ENCODE measurements around the gene ZMYM5. TPM values are rescaled to one million over a fixed set of nuclear protein-coding genes. Genes with fewer than 3 reads are reported as not detected.

ZMYM5 gene
- total and polyA plus RNA-seq, 2 of the 13 experiments (the other 11 are each of a cell fraction or from before 2014, with no cell fraction given) = 7.8 to 9.4 TPM

GRCh38 chr13:19818223-19818842, 45.1 kb downstream of the ZMYM5 start (continued):
- TF ChIP-seq ZBTB10 (CRISPR knock-in tag; IDR thresholded peaks at IDR 0.05; ENCODE audit: borderline replicate concordance) (no peak), XRCC5 (optimal IDR thresholded peaks at IDR 0.05; ENCODE audit: low read length) (peak; percentile 39), ZBTB38 (CRISPR knock-in tag; IDR thresholded peaks at IDR 0.05) (peak; percentile 92; the same call in 1 of the 2 replicates), ZBTB33 (CRISPR knock-in tag; IDR thresholded peaks at IDR 0.05) (peak; percentile 98), SETDB1 (CRISPR knock-in tag; IDR thresholded peaks at IDR 0.05; ENCODE audit: borderline replicate concordance) (no peak), GTF3A (CRISPR knock-in tag; conservative IDR thresholded peaks at IDR 0.05) (no peak), YEATS2 (CRISPR knock-in tag; IDR thresholded peaks at IDR 0.05; ENCODE audit: borderline replicate concordance) (no peak), SP140L (CRISPR knock-in tag; IDR thresholded peaks at IDR 0.05; ENCODE audit: borderline replicate concordance) (no peak), ZBTB4 (CRISPR knock-in tag; IDR thresholded peaks at IDR 0.05; ENCODE audit: borderline replicate concordance) (peak; percentile 69; the same call in 1 of the 2 replicates), ESRRA (CRISPR knock-in tag; IDR thresholded peaks at IDR 0.05; ENCODE audit: low read depth) (no peak), KLF13 (CRISPR knock-in tag; IDR thresholded peaks at IDR 0.05) (no peak), ZSCAN20 (CRISPR knock-in tag; IDR thresholded peaks at IDR 0.05; ENCODE audit: borderline replicate concordance) (no peak), ZMYM4 (CRISPR knock-in tag; IDR thresholded peaks at IDR 0.05) (0 out of 2 replicates have a peak, but pooled peaks have one; percentile 25), AGO2 (optimal IDR thresholded peaks at IDR 0.05; ENCODE audit: low read depth, low read length) (peak; percentile 25), ZNF644 (CRISPR knock-in tag; IDR thresholded peaks at IDR 0.05; ENCODE audit: low read depth) (no peak)

Data from HepG2 (cell line).